HEK293T (cell line): Measurements from ENCODE around the gene MEAK7.

ENCODE experiments used
- FOXA1 ChIP-seq: fragments of 450-650 bp; IDR thresholded peaks from 2 replicates; pipeline ENCODE4 v1.6.1; 2016; ENCODE audit warnings: mild to moderate bottlenecking
- FOXM1 ChIP-seq: fragments of 450-650 bp; IDR thresholded peaks from 2 replicates; pipeline ENCODE4 v1.6.1; 2017; ENCODE audit warnings: mild to moderate bottlenecking, borderline replicate concordance
- NFRKB ChIP-seq: fragments of 450-650 bp; IDR thresholded peaks from 2 replicates; pipeline ENCODE4 v1.6.1; 2016; ENCODE audit warnings: mild to moderate bottlenecking, moderate library complexity
- SP1 ChIP-seq: fragments of 450-650 bp; IDR thresholded peaks from 2 replicates; pipeline ENCODE4 v1.6.1; 2017
- TARDBP ChIP-seq: fragments of 450-650 bp; IDR thresholded peaks from 2 replicates; pipeline ENCODE4 v1.6.1; 2016
- ZNF384 ChIP-seq: fragments of 450-650 bp; IDR thresholded peaks from 2 replicates; pipeline ENCODE4 v1.6.1; 2016

DNA sequence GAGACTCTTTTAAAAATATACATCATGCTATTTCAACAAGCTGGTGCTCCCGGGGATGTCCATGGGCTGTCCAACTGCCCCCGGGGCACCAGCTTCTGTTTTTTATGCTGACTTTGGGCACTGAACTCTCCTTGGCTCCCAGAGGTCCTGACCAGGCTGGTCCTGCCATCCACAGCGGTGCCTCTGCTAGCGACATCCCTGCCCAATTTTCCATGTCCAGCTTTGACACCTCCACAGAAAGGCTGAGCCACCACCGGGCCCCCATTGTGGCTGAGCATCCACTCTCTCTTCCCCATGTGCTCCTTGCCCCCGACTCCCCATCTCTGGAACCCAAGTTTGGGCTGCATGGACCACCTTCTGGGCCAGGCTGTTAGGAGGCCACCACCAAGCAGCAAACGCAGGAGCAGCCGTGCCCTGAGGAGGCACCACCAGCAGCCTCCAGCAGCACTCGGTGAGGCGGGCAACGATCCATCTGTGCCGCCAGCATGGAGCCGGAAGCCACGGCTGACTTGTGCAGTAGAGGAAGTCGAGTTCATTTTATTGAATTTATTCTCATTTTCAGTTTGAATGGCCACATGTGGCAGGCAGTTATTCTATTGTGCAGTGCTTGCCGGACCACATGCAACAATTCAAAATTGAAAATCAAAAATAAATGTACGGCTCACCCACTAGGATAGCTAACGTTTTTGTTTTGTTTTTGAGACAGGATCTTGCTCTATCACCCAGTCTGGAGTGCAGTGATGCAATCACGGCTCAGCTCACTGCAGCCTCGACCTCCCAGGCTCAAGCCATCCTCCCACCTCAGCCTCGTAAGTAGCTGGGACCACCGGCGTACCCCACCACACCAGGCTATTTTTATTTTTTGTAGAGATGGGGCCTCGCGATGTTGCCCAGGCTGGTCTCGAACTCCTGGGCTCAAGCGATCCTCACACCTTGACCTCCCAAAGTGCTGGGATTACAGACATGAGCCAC lies 2.8 kb upstream of the MEAK7 start:
- no peak for TF ChIP-seq ZNF384
- TF ChIP-seq NFRKB: no peak
- no peak for TF ChIP-seq FOXA1
- TF ChIP-seq FOXM1: no peak
- no peak for TF ChIP-seq SP1
- TF ChIP-seq TARDBP: no peak
